Stimulated activated CD8-positive, alpha-beta memory T cell treated with anti-CD3 and anti-CD28 coated beads, Interleukin-12 subunit alpha, Interleukin-12 subunit beta, amount 100 ng/mL, for 1 hour (primary cell): Measurements from ENCODE around the gene ATOX1.
"Not testable (repeated sequence)": the region's sequence is repeated elsewhere in the genome, so short reads cannot be mapped to it uniquely, and the experiment has no call there.

Experiments used
- DNase-seq: peaks from one replicate; pipeline ENCODE4 v3.0.0-alpha.2; 2020; ENCODE audit warnings: low read depth

The ATOX1 gene

GRCh38 chr5:151733358-151734063, 24.9 kb downstream of the ATOX1 start:
- DNase-seq: no peak

GRCh38 chr5:151730381-151730780, 28.1 kb downstream of the ATOX1 start:
- no peak for DNase-seq

GRCh38 chr5:151729597-151729996, 28.8 kb downstream of the ATOX1 start:
- not testable (repeated sequence) for DNase-seq

- no peak for DNase-seq
Measured at GRCh38 chr5:151724360-151724759, 34.1 kb downstream of the ATOX1 start.

- DNase-seq: no peak
Measured at GRCh38 chr5:151722546-151722945, 35.9 kb downstream of the ATOX1 start.

- no peak for DNase-seq
Measured at GRCh38 chr5:151721812-151722391, 36.5 kb downstream of the ATOX1 start.

GRCh38 chr5:151721087-151721646, 37.3 kb downstream of the ATOX1 start:
- no peak for DNase-seq

GRCh38 chr5:151720215-151720614, 38.2 kb downstream of the ATOX1 start:
- no peak for DNase-seq

- DNase-seq: no peak
Measured at GRCh38 chr5:151719228-151720000, 39.0 kb downstream of the ATOX1 start.

GRCh38 chr5:151718646-151719045, 39.8 kb downstream of the ATOX1 start:
- DNase-seq: no peak

GRCh38 chr5:151718153-151718552, 40.3 kb downstream of the ATOX1 start:
- no peak for DNase-seq

- DNase-seq: no peak
Measured at GRCh38 chr5:151717416-151717815, 41.0 kb downstream of the ATOX1 start.

GRCh38 chr5:151709109-151709735, 49.2 kb downstream of the ATOX1 start:
- no peak for DNase-seq

- DNase-seq: no peak
Measured at GRCh38 chr5:151708126-151708525, 50.3 kb downstream of the ATOX1 start.

GRCh38 chr5:151707567-151707966, 50.9 kb downstream of the ATOX1 start:
- DNase-seq: no peak

GRCh38 chr5:151706906-151707305, 51.5 kb downstream of the ATOX1 start:
- no peak for DNase-seq

GRCh38 chr5:151703780-151704179, 54.7 kb downstream of the ATOX1 start:
- DNase-seq: no peak

- no peak for DNase-seq
Measured at GRCh38 chr5:151703227-151703626, 55.2 kb downstream of the ATOX1 start.

GRCh38 chr5:151700820-151701219, 57.6 kb downstream of the ATOX1 start:
- DNase-seq: no peak

GRCh38 chr5:151700296-151700695, 58.1 kb downstream of the ATOX1 start:
- no peak for DNase-seq

- no peak for DNase-seq
Measured at GRCh38 chr5:151699071-151699901, 59.1 kb downstream of the ATOX1 start.
